SK-N-MC (cell line): ENCODE data around the gene SERTAD4.
"Not testable (repeated sequence)": the region's sequence is repeated elsewhere in the genome, so short reads cannot be mapped to it uniquely, and the experiment has no call there.

Experiments used
- DNase-seq: peaks from one replicate; pipeline ENCODE4 v3.0.0-alpha.2; 2011; ENCODE audit warnings: low read depth, low spot score
- H3K27ac ChIP-seq: fragments of 200-600 bp; sonication (generic); 2 replicates; pipeline ENCODE4 v1.5.1; 2016; ENCODE audit warnings: mixed run types
- H3K36me3 ChIP-seq: fragments of 200-600 bp; sonication (generic); 2 replicates; pipeline ENCODE4 v1.6.1; 2017; ENCODE audit warnings: antibody characterized with exemption, low read length, mixed read lengths; ENCODE audit not compliant: insufficient read depth
- H3K4me3 ChIP-seq: fragments of 200-600 bp; sonication (generic); 2 replicates; pipeline ENCODE4 v1.5.1; 2016
- H3K9ac ChIP-seq: fragments of 200-600 bp; sonication (generic); 2 replicates; pipeline ENCODE4 v1.8.0; 2017; ENCODE audit warnings: mixed run types, mixed read lengths; ENCODE audit not compliant: insufficient read length
- H3K9me3 ChIP-seq: fragments of 200-600 bp; sonication (generic); 2 replicates; pipeline ENCODE4 v1.6.1; 2017; ENCODE audit warnings: low read depth, mild to moderate bottlenecking, antibody characterized with exemption, low read length, moderate library complexity, mixed read lengths
- EZH2 ChIP-seq: fragments of 200-600 bp; sonication (generic); IDR thresholded peaks from one replicate; pipeline ENCODE4 v1.6.1; 2017; ENCODE audit warnings: antibody characterized with exemption
- FOXP2 ChIP-seq: optimal IDR thresholded peaks from 2 replicates; pipeline ENCODE3; 2011; ENCODE audit warnings: mild to moderate bottlenecking, moderate library complexity; ENCODE audit not compliant: insufficient read depth; ENCODE audit errors: extremely low read length, control extremely low read depth
- POLR2AphosphoS5 ChIP-seq: IDR thresholded peaks from 2 replicates; pipeline ENCODE4 v1.6.1; 2012; ENCODE audit warnings: mild to moderate bottlenecking, low read depth, low read length, borderline replicate concordance

SERTAD4 gene

DNA sequence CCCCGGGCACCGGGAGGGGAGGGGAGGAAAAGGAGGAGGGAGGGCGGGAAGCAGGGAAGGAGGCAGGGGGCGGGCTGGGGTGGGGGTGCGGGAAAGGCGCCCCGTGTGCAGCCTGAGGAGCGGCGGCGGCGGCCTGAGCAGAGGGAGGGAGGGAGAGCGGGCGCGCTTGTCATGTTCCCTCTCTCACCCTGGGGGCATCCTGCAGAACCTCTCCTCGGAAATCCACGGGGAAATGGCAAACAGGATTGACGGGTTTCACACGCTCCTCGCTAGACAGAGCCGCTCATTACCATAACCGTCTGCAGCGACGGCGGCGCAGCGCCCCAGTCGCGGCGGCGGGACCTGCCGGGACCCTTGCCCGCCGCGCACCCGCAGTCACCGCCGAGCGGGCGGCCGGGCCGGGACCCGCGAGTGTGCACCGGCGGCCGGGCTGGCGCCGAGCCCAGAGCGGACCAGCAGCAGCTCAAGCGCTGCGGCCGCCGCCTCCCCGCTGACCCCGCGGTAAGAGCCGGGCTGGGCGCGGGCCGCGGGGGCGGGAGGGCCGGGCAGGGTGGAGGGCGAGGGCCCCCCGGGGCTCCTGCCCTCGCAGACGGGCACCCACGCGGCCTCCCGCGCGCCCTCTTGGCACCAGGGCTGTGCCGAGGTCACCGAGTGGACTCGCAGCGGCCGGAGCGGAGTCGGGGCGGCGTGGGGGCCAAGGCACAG lies at the start of gene SERTAD4:
Gene SERTAD4, plus strand, starts transcription at position 286 of the 705 bp plus-strand sequence. CDS start 5,165 bp downstream, outside the sequence.
- H3K36me3 ChIP-seq = no peaks in the 10 kb centered on the region
- DNase-seq = peak; percentile 55
- H3K9me3 ChIP-seq = no peaks in the 10 kb centered on the region
- H3K9ac ChIP-seq = peak within 1 kb of the TSS; percentile 34
- TF ChIP-seq POLR2AphosphoS5 = no peak
- no peak for TF ChIP-seq EZH2
- no peak for TF ChIP-seq FOXP2
- peak within 1 kb of the TSS; percentile 80 for H3K4me3 ChIP-seq
- H3K27ac ChIP-seq = peak within 1 kb of the TSS; percentile 82

DNA sequence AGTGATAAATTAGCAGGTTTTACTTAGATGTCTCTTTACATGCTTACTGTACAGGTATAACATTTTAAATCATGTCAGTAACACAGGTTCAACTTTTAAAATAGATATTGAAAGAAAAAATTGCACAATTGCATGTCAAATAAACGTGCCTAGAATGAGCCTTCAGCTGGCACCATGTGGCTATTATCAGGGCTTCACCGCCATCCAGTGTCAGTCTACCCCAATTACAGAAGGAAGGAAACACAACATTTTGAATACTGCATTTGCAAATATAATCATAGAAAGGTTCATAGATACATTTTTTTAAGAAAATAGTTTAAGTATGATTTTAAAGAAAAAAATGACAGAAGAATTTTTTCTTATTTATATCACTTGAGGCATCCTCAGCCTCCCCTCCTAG lies 47.5 kb upstream of the SERTAD4 start:
- no peaks in the 10 kb centered on the region for H3K36me3 ChIP-seq

DNA sequence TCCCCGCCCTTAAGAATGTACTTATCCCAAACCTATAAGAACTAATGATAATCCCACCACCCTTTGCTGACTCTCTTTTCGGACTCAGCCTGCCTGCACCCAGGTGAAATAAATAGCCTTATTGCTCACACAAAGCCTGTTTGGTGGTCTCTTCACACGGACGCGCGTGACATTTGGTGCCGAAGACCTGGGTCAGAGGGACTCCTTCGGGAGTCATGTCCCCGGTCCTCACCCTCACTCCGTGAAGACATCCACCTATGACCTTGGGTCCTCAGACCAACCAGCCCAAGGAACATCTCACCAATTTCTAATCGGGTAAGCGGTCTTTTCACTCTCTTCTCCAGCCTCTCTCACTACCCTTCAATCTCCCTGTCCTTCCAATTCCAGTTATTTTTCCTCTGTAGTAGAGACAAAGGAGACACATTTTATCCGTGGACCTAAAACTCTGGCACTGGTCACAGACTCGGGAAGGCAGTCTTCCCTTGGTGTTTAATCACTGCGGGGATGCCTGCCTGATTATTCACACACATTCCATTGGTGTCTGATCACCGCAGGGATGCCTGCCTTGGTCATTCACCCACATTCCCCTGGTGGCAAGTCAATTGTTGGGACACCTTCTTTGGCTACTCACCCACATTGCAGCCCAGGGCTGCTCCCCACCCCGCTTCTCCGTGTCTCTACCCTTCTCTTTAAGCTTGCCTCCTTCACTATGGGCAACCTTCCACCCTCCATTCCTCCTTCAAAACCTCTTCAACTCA lies 44.6 kb upstream of the SERTAD4 start:
- H3K27ac ChIP-seq, H3K4me3 ChIP-seq, H3K36me3 ChIP-seq, DNase-seq, H3K9ac ChIP-seq, H3K9me3 ChIP-seq: not testable (repeated sequence)

More for the DNA sequence above, 47.5 kb upstream of the SERTAD4 start:
- no peak for DNase-seq
- no peak overlapping the region for H3K4me3 ChIP-seq
- no peak overlapping the region for H3K9ac ChIP-seq
- TF ChIP-seq FOXP2 = no peak
- TF ChIP-seq POLR2AphosphoS5 = no peak
- TF ChIP-seq EZH2 = no peak
- H3K27ac ChIP-seq = no peak overlapping the region
- H3K9me3 ChIP-seq = no peaks in the 10 kb centered on the region

DNA sequence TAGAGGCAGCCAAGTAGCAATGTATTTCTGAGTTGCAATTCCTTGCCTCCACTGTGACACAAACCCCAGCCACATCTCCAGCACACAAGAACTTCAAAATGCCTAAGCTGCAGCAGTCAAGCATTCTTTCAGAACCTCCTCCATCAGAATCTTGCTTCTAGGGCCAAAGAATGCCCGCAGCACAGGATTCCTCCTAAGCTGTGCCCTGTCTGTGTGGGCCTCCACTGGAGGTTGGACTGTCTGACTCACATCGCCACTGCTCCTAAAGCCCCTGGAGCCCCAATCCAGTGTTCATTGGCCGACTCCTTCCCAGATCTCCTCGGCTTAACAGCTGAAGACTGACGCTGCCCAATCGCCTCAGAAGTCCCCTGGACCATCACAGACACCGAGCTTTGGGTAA lies 43.2 kb upstream of the SERTAD4 start:
- H3K9ac ChIP-seq = no peak overlapping the region
- no peak overlapping the region for H3K27ac ChIP-seq
- TF ChIP-seq EZH2 (no peak), FOXP2 (no peak), POLR2AphosphoS5 (no peak)
- H3K4me3 ChIP-seq = no peak overlapping the region
- no peaks in the 10 kb centered on the region for H3K9me3 ChIP-seq
- DNase-seq = no peak
- no peaks in the 10 kb centered on the region for H3K36me3 ChIP-seq

DNA sequence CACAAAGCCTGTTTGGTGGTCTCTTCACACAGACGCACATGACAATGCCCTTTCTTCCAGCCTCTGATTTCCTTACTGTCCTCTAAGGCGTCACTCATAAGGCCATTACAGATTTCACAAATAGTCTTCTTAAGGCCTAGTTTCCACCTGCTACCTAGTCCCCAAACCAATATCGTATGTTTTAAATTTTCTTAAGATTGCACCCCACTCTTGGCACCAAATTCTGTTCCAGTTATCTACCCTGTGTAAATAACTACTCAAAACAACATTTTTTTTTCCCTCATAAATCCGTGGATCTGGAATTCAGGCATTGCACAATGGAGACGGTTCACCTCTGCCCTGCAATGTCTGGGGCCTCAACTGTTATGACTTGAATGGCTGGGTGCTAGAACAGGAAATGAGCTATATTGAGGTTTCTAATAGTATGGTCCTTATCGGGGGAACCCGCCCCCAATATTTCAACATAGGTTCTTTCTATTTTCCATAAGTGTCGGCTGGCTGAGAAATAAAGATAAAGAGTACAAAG lies 36.9 kb upstream of the SERTAD4 start:
- Histone ChIP-seq H3K4me3 (no peak overlapping the region), H3K27ac (no peak overlapping the region), H3K9me3 (0 out of 2 replicates have a peak, but pooled peaks cover 4% of the 10 kb centered on the region), H3K9ac (no peak overlapping the region), H3K36me3 (no peaks in the 10 kb centered on the region)
- TF ChIP-seq EZH2 (no peak), FOXP2 (no peak), POLR2AphosphoS5 (no peak)
- DNase-seq = no peak

DNA sequence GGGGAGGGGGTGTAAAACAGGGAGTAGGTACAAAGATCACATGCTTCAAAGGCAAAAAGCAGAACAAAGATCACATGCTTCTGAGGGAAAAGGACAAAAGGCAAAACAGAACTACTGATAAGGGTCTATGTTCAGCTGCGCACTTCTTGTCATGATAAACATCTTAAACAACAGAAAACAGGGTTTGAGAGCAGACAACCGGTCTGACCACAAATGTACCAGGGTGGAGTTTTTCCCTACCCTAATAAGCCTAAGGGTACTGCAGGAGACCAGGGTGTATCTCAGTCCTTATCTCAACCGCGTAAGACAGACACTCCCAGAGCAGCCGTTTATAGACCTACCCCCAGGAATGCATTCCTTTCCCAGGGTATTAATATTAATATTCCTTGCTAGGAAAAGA lies 36.3 kb upstream of the SERTAD4 start:
- H3K27ac ChIP-seq, H3K4me3 ChIP-seq, DNase-seq, H3K9ac ChIP-seq, H3K9me3 ChIP-seq, H3K36me3 ChIP-seq: not testable (repeated sequence)

DNA sequence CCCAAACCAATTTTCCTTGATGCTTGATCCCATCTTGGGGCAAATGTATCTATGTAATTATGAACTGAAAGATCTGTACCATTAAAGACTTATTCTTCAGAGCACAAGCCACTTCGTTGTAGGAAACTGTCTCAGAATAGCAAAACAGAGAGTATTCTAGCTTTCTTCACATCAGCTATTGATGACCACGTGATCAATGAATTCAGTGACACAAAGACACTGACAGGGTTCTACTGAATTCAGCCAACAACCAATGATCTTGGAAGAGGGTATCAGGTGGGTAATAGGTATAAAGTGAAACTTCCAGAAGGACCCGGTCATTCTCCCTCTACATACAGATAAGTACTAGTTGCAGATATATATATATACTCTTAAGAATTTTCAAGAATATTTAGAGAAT lies 33.8 kb upstream of the SERTAD4 start:
- Histone ChIP-seq H3K9ac (no peak overlapping the region), H3K9me3 (0 out of 2 replicates have a peak, but pooled peaks cover 4% of the 10 kb centered on the region), H3K36me3 (no peaks in the 10 kb centered on the region), H3K4me3 (no peak overlapping the region), H3K27ac (no peak overlapping the region)
- no peak for DNase-seq
- TF ChIP-seq EZH2 (no peak), POLR2AphosphoS5 (no peak), FOXP2 (no peak)

DNA sequence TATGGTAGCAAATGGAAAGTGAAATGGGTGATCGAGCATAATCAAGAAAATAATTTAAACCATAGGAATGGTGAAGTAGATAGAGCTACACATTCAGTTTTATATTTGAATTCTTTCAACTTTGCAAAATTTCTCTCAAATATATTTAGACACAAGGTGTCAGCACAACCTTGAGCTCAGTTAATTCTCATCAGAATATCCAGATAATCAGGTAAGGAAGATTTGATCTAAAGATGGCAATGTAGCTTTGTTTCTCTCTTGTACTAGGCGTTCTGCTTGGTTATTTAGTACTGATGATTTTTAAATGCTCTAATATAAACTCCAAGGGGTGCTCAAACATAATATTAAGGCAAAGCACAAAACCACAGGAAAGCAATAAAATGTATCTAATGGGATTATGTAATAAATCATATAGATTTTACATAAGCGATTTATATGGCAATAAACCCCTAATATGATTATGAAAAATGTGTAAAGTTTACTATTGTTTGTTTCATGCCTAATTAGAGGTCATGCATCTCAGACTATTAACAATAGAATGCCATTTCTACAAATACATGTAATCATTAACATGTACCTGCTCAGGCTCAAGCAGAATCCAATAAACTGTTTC lies 32.4 kb upstream of the SERTAD4 start:
- Histone ChIP-seq H3K36me3 (no peaks in the 10 kb centered on the region), H3K4me3 (no peak overlapping the region), H3K9ac (no peak overlapping the region), H3K27ac (no peak overlapping the region), H3K9me3 (0 out of 2 replicates have a peak, but pooled peaks cover 4% of the 10 kb centered on the region)
- TF ChIP-seq POLR2AphosphoS5 (peak; percentile 50; the same call in 1 of the 2 replicates), FOXP2 (no peak)
- DNase-seq = peak; percentile 62
